A673 (cell line): ENCODE measurements around the gene CARMIL3. TPM values are rescaled to one million over a fixed set of nuclear protein-coding genes. Genes with fewer than 3 reads are reported as not detected.

ENCODE experiments used
- BruUV-seq: library from RNA; stranded (reverse); fragments of 400-500 nt; replicated peaks from 2 replicates; lab custom pipeline; 2021; lab: Mats Ljungman, UMichigan
- CTCF ChIA-PET: fragments of 300-600 bp; sonication (Branson Sonifier 250); formaldehyde crosslinking; loops from one replicate; lab custom pipeline; 2022; ENCODE audit warnings: antibody characterized with exemption; lab: Charles Lee
- POLR2A ChIA-PET: fragments of 300-600 bp; sonication (Branson Sonifier 250); formaldehyde crosslinking; loops from one replicate; lab custom pipeline; 2022; ENCODE audit warnings: antibody characterized with exemption; ENCODE audit not compliant: low non-redundant PET; lab: Charles Lee
- DNase-seq: peaks from one replicate; pipeline ENCODE4 v3.0.0-alpha.2; 2015; ENCODE audit warnings: low spot score
- H3K27ac ChIP-seq: fragments of 200-600 bp; sonication (generic); 2 replicates; pipeline ENCODE4 v1.5.1; 2016; ENCODE audit warnings: mixed run types, low read depth, mild to moderate bottlenecking, mixed read lengths, antibody characterized with exemption, low read length; ENCODE audit not compliant: poor library complexity, severe bottlenecking
- H3K27me3 ChIP-seq: fragments of 200-600 bp; sonication (generic); replicated peaks from 2 replicates; pipeline ENCODE4 v1.6.1; 2017; ENCODE audit warnings: mixed run types, low read depth, mild to moderate bottlenecking, mixed read lengths, antibody characterized with exemption, low read length; ENCODE audit not compliant: insufficient read depth, poor library complexity
- H3K36me3 ChIP-seq: fragments of 200-600 bp; sonication (generic); 2 replicates; pipeline ENCODE4 v1.6.1; 2016; ENCODE audit warnings: mixed run types, mild to moderate bottlenecking, mixed read lengths, antibody characterized with exemption, low read length; ENCODE audit not compliant: insufficient read depth, poor library complexity, severe bottlenecking
- H3K4me1 ChIP-seq: fragments of 200-600 bp; sonication (generic); 2 replicates; pipeline ENCODE4 v1.6.1; 2017; ENCODE audit warnings: mixed run types, mild to moderate bottlenecking, mixed read lengths, antibody characterized with exemption, low read length; ENCODE audit not compliant: insufficient read depth, poor library complexity, severe bottlenecking
- H3K4me3 ChIP-seq: fragments of 200-600 bp; sonication (generic); 2 replicates; pipeline ENCODE4 v1.5.1; 2016; ENCODE audit warnings: low read depth, mixed run types, mild to moderate bottlenecking, mixed read lengths, low read length; ENCODE audit not compliant: poor library complexity, severe bottlenecking
- H3K9me3 ChIP-seq: fragments of 200-600 bp; sonication (generic); 2 replicates; pipeline ENCODE4 v1.6.1; 2016; ENCODE audit warnings: mixed run types, low read depth, mild to moderate bottlenecking, mixed read lengths, antibody characterized with exemption, low read length; ENCODE audit not compliant: poor library complexity, severe bottlenecking
- CTCF ChIP-seq: fragments of 300-800, 200-600 bp; sonication (generic); conservative IDR thresholded peaks from 2 replicates; pipeline ENCODE4 v1.5.1; 2017; ENCODE audit warnings: low read depth, mild to moderate bottlenecking, antibody characterized with exemption, low read length, moderate library complexity, mixed read lengths
- EZH2 ChIP-seq: fragments of 200-600 bp; sonication (generic); IDR thresholded peaks from 2 replicates; pipeline ENCODE4 v1.6.1; 2017; ENCODE audit warnings: borderline replicate concordance, low read depth, mild to moderate bottlenecking, mixed read lengths, antibody characterized with exemption, low read length; ENCODE audit not compliant: poor library complexity, severe bottlenecking
- intact Hi-C: fragments of 100-400 bp; cut with micrococcal nuclease; formaldehyde crosslinking; loops from one replicate; pipeline ENCODE4 v1.10.0; 2022; ENCODE audit not compliant: unreplicated experiment
- total RNA-seq: library from RNA; stranded (reverse); gene quantifications from 2 replicates; pipeline ENCODE4 v1.2.3, GENCODE V29; 2021

CARMIL3 gene
- total RNA-seq, 1 experiment from 2014 or later, result 0.49 TPM

GRCh38 chr14:24082411-24083080, 30.7 kb downstream of the CARMIL3 start:
- Histone ChIP-seq H3K36me3 (no peaks in the 10 kb centered on the region), H3K4me1 (peaks cover 6% of the 10 kb centered on the region), H3K4me3 (no peak overlapping the region), H3K27me3 (peaks cover 13% of the 10 kb centered on the region), H3K27ac (no peak overlapping the region), H3K9me3 (no peaks in the 10 kb centered on the region)
- ChIA-PET CTCF (no interaction called here), POLR2A (no interaction called here)
- TF ChIP-seq EZH2 (no peak), CTCF (no peak)
- no peak for DNase-seq
- intact Hi-C loops, result no loop called here
- BruUV-seq, result no TSS peak

- Histone ChIP-seq H3K4me1 (peaks cover 6% of the 10 kb centered on the region), H3K27me3 (peaks cover 13% of the 10 kb centered on the region), H3K4me3 (no peak overlapping the region), H3K9me3 (no peaks in the 10 kb centered on the region), H3K36me3 (no peaks in the 10 kb centered on the region), H3K27ac (no peak overlapping the region)
- intact Hi-C loops, result no loop called here
- TF ChIP-seq CTCF (no peak), EZH2 (no peak)
- no peak for DNase-seq
- CTCF ChIA-PET, result no interaction called here
- BruUV-seq, result no TSS peak
- POLR2A ChIA-PET, result no interaction called here
Measured at GRCh38 chr14:24083462-24083861, 31.7 kb downstream of the CARMIL3 start.

- no peaks in the 10 kb centered on the region for H3K36me3 ChIP-seq
- peaks cover 6% of the 10 kb centered on the region for H3K4me1 ChIP-seq
- H3K27me3 ChIP-seq, result peaks cover 13% of the 10 kb centered on the region
- ChIA-PET CTCF (no interaction called here), POLR2A (no interaction called here)
- no peak overlapping the region for H3K27ac ChIP-seq
- no TSS peak for BruUV-seq
- no peaks in the 10 kb centered on the region for H3K9me3 ChIP-seq
- H3K4me3 ChIP-seq, result no peak overlapping the region
- intact Hi-C loops, result no loop called here
- TF ChIP-seq CTCF, result no peak
- no peak for TF ChIP-seq EZH2
- no peak for DNase-seq
Measured at GRCh38 chr14:24084440-24084839, 32.6 kb downstream of the CARMIL3 start.
